Measurements from ENCODE around the gene KCTD2. TPM values are rescaled to one million over a fixed set of nuclear protein-coding genes. Genes with fewer than 3 reads are reported as not detected.

Gene KCTD2
- total and polyA plus RNA-seq, 9 of the 15 experiments (the other 6 are each of a cell fraction or from before 2014, with no cell fraction given) = 1.7 to 32.9 (median 15.8) TPM

DNA sequence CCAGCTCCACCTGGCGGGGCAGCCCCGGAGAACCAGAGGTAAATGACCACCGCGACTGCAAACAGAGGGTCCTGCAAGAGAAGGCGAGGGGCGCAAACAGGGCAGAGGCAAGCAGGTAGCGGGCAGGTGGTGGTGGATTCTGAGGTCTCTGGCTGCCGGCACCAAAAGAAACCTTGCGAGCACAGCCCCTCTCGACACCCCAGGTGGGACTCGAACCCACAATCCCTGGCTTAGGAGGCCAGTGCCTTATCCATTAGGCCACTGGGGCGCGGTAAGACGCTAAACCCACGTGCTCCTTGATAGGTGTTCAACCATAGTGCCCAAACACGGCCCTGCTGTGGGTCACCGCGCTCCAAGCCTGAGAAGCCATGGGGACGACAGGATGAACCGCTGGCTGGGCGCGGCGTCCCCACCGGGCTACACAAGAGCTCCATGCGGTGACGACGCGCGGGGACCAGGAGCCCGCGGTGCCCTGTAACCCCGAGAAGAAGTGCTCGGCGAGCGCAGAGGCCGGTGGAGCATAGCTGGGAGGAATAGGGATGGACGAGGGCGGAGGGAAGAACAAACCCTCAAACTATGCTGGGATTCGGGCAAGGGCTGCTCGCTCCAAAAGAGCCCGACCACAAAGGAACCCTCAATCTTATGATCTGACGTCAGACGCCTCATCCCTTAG lies 12.7 kb upstream of the KCTD2 start (continued):
- TF ChIP-seq, protein P1, sequence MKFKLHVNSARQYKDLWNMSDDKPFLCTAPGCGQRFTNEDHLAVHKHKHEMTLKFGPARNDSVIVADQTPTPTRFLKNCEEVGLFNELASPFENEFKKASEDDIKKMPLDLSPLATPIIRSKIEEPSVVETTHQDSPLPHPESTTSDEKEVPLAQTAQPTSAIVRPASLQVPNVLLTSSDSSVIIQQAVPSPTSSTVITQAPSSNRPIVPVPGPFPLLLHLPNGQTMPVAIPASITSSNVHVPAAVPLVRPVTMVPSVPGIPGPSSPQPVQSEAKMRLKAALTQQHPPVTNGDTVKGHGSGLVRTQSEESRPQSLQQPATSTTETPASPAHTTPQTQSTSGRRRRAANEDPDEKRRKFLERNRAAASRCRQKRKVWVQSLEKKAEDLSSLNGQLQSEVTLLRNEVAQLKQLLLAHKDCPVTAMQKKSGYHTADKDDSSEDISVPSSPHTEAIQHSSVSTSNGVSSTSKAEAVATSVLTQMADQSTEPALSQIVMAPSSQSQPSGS (CRISPR knock-in tag; IDR thresholded peaks at IDR 0.05) = no peak
- no peak for TF ChIP-seq TAF9B (IDR thresholded peaks at IDR 0.05; ENCODE audit: partially characterized antibody)
- TF ChIP-seq, protein P2, sequence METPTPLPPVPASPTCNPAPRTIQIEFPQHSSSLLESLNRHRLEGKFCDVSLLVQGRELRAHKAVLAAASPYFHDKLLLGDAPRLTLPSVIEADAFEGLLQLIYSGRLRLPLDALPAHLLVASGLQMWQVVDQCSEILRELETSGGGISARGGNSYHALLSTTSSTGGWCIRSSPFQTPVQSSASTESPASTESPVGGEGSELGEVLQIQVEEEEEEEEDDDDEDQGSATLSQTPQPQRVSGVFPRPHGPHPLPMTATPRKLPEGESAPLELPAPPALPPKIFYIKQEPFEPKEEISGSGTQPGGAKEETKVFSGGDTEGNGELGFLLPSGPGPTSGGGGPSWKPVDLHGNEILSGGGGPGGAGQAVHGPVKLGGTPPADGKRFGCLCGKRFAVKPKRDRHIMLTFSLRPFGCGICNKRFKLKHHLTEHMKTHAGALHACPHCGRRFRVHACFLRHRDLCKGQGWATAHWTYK (CRISPR knock-in tag; IDR thresholded peaks at IDR 0.05) = no peak
- TF ChIP-seq ZKSCAN8 (CRISPR knock-in tag; IDR thresholded peaks at IDR 0.05) = no peak
- peak; percentile 60; the same call in 1 of the 2 replicates for TF ChIP-seq EP300 (IDR thresholded peaks at IDR 0.05; ENCODE audit: low read length)
- peak; percentile 40 for TF ChIP-seq BRF1 (IDR thresholded peaks at IDR 0.05; ENCODE audit: borderline replicate concordance, extremely low read depth, insufficient read length)
- TF ChIP-seq OTX1 (CRISPR knock-in tag; IDR thresholded peaks at IDR 0.05) = no peak
- TF ChIP-seq, protein P3, sequence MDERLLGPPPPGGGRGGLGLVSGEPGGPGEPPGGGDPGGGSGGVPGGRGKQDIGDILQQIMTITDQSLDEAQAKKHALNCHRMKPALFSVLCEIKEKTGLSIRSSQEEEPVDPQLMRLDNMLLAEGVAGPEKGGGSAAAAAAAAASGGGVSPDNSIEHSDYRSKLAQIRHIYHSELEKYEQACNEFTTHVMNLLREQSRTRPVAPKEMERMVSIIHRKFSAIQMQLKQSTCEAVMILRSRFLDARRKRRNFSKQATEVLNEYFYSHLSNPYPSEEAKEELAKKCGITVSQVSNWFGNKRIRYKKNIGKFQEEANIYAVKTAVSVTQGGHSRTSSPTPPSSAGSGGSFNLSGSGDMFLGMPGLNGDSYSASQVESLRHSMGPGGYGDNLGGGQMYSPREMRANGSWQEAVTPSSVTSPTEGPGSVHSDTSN (CRISPR knock-in tag; IDR thresholded peaks at IDR 0.05; ENCODE audit: low read depth) = no peak
- TF ChIP-seq, protein P3 (tag; conservative IDR thresholded peaks at IDR 0.05; ENCODE audit: low read depth) = no peak
- TF ChIP-seq PCBP2 (IDR thresholded peaks at IDR 0.05; ENCODE audit: low read depth, low read length, poor library complexity, severe bottlenecking) = no peak
- no peak for TF ChIP-seq NR1H2 (CRISPR knock-in tag; IDR thresholded peaks at IDR 0.05)
- no peak for TF ChIP-seq ELF4 (CRISPR knock-in tag; IDR thresholded peaks at IDR 0.05)
- TF ChIP-seq PHF8 (IDR thresholded peaks at IDR 0.05; ENCODE audit: borderline replicate concordance, low read length) = peak; percentile 33; the same call in 1 of the 2 replicates
- TF ChIP-seq MXI1 (IDR thresholded peaks at IDR 0.05; ENCODE audit: low read depth, low read length) = no peak
- no peak; the same call in none of the 2 replicates for TF ChIP-seq CBFB (CRISPR knock-in tag; IDR thresholded peaks at IDR 0.05)
- no peak for TF ChIP-seq THRAP3 (IDR thresholded peaks at IDR 0.05; ENCODE audit: borderline replicate concordance)
- TF ChIP-seq, protein P4, sequence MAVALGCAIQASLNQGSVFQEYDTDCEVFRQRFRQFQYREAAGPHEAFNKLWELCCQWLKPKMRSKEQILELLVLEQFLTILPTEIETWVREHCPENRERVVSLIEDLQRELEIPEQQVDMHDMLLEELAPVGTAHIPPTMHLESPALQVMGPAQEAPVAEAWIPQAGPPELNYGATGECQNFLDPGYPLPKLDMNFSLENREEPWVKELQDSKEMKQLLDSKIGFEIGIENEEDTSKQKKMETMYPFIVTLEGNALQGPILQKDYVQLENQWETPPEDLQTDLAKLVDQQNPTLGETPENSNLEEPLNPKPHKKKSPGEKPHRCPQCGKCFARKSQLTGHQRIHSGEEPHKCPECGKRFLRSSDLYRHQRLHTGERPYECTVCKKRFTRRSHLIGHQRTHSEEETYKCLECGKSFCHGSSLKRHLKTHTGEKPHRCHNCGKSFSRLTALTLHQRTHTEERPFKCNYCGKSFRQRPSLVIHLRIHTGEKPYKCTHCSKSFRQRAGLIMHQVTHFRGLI (CRISPR knock-in tag; IDR thresholded peaks at IDR 0.05) = peak; percentile 41; the same call in 1 of the 2 replicates
- TF ChIP-seq, protein P5, sequence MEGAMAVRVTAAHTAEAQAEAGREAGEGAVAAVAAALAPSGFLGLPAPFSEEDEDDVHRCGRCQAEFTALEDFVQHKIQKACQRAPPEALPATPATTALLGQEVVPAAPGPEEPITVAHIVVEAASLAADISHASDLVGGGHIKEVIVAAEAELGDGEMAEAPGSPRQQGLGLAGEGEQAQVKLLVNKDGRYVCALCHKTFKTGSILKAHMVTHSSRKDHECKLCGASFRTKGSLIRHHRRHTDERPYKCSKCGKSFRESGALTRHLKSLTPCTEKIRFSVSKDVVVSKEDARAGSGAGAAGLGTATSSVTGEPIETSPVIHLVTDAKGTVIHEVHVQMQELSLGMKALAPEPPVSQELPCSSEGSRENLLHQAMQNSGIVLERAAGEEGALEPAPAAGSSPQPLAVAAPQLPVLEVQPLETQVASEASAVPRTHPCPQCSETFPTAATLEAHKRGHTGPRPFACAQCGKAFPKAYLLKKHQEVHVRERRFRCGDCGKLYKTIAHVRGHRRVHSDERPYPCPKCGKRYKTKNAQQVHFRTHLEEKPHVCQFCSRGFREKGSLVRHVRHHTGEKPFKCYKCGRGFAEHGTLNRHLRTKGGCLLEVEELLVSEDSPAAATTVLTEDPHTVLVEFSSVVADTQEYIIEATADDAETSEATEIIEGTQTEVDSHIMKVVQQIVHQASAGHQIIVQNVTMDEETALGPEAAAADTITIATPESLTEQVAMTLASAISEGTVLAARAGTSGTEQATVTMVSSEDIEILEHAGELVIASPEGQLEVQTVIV (CRISPR knock-in tag; IDR thresholded peaks at IDR 0.05; ENCODE audit: borderline replicate concordance) = no peak
